GM12874 (cell line): ENCODE data around the gene EPAS1.

Source experiments
- TF ChIP-seq, protein P1 (sequence below): IDR thresholded peaks from 2 replicates; pipeline ENCODE4 v1.5.1; 2011; ENCODE audit warnings: low read depth, mild to moderate bottlenecking, control low read depth, low read length, moderate library complexity; ENCODE audit not compliant: insufficient read depth

The EPAS1 gene

DNA sequence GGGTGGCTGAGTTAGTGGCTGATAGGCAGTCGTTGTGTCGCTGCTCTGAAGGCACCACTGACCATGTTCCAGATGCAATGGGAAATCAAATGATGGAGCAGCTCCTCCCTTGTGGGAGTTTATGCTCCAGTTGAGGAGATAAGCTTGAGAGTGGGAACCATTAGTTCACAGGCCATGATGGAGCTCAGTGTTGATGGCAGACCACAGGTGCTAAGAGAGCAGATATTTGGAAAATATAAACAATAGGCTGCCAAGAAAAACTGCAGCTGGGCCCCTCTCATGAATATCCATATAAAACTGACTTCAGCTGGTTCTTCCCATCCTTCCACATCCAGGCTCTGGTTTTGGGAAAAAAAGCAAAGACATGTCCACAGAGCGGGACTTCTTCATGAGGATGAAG lies 63.1 kb downstream of the EPAS1 start:
- TF ChIP-seq, protein P1, sequence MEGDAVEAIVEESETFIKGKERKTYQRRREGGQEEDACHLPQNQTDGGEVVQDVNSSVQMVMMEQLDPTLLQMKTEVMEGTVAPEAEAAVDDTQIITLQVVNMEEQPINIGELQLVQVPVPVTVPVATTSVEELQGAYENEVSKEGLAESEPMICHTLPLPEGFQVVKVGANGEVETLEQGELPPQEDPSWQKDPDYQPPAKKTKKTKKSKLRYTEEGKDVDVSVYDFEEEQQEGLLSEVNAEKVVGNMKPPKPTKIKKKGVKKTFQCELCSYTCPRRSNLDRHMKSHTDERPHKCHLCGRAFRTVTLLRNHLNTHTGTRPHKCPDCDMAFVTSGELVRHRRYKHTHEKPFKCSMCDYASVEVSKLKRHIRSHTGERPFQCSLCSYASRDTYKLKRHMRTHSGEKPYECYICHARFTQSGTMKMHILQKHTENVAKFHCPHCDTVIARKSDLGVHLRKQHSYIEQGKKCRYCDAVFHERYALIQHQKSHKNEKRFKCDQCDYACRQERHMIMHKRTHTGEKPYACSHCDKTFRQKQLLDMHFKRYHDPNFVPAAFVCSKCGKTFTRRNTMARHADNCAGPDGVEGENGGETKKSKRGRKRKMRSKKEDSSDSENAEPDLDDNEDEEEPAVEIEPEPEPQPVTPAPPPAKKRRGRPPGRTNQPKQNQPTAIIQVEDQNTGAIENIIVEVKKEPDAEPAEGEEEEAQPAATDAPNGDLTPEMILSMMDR: no peak

DNA sequence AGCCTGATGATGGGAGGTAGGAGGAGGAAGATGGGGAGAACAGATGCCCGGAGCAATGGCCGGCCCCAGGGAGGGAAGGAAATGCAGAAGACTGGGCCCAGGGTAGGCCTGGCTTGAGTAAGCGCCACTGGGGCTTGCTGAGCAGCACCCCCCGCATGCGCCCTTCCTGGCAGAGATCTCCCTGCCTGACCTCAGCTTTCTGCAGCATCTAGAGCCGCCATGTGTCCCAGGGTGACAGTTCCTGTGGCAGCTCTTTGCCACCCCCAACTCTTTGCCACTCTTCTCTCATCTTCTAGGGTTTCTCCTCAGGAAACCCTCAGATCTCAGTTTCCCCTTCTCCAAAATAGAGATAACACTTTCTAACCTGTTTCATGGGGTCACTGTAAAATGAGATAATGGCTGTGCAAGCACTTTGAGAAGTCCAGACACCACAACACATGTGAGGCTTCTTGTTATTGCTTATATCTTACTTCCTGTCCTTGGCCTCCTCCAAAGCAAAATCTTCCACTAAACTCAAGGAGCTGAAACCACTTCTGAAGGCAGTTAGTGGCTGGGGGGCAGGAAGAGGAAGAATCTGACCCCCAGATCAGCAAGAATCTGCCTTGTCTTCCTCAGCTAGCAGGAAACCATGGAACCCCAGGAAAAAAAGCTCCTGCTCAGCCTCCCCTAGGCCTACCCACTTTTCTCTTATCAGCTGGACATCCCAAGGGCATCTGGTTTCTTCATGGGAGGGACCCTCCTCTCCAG lies 64.9 kb downstream of the EPAS1 start:
- TF ChIP-seq, protein P1: no peak

DNA sequence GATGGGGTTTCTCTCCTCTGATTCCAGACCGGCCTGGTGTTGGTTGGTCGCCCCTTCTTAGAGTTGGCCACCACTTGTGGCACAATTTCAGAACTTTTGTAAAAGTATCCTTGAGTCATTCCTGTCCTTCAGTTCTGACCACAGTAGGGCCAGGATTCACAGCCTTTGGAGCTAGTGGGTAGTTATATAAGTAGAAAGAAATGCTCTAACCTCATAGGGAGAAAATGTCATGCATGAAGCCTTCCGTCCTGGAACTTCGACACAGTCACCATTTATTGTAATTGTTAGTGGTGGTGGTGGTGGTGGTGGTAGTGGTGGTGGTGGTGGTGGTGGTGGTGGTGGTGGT lies 65.4 kb downstream of the EPAS1 start:
- TF ChIP-seq, protein P1: no peak

DNA sequence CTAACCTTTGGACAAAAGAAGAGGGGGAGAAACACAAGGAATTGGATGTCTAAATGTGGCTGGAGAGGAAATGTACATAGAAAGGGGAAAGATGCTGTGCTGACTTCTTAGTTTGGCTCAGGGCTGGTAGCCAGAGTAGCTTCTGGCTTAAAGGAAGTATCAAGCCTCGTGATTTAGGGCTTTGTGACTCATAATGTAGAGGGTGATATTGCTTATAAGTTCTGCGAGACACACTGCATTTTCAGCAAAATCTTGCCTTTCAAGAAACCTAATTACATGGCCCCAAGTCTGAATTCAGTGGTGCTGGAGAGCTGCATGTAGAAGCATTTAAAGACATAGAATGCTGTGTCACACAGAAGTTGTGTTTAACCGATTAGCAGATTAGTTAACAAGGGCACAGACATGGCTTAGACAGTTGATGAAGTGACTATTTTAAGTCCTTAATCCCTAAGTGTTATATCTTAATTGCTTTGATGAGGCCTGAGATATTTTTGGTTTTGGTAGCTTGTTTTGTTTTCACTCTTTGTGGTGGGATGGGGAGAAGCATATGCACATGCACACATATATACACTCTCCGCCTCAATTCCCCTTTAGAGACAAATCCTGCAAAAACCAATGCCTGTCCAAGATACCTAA lies 66.4 kb downstream of the EPAS1 start:
- TF ChIP-seq, protein P1: no peak

DNA sequence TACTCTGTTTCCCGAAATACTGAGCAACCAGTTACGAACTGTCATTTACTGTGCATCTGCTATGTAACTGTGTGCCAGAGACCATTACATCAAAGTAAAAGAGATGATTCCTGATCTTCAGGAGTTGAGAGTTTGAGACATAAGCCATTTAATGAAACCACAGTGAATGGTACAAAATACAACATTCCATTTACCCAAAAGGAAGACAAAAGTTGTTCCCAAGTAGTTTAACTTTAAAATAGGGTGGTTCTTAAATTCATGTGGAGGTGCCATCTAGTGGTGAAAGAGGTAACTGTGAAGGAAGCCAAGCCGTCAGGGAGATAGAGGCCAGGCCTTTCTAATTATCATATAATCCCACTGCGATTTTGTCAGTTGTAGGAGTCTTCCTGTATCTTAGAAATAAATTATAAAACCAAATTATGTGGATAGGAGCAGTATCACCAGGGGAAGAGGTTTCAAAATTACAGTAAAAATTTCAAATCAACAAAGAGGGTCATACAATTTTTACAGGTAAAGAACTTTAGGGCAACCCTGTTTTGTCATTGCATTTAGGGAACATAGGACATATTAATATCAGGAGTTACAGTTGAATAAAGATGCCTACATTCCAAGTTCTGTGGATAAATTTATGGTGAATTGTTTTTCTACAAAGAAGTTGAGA lies 67.7 kb downstream of the EPAS1 start:
- TF ChIP-seq, protein P1: peak; percentile 60; the same call in 1 of the 2 replicates

DNA sequence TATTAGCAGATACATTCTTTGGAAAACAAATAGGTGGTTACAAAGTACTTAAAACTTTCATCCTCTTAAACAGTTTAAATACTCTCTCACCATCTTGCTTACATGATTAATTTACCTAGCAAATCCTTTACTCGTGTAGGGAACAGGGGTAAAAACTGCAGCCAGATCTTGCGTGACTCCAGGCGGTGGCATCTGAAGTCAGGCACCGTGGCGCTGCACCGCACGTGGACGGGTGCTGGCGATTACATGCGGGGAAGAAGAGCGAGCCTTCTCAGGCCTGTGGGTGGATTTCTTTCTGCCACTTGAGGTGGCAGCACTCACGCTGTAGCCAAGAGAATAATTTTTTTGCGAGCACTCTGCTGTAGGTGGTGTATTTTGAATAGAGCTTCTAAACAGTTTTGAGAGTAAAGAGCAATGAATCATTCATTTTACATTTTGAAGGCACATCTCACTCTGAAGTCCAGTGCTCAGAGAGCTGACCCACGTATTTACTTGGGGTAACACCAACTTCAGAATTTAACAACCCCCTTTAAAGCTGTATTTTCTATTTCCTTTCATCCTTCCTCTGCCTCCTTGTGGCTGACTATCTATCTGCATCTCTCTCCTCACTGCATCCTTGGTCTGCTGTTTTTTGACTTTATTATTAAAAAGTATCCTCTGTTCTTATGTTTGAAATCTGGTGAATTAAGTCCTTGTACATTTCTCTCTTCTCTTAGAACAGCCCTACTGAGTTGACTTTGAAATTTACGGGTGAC lies 68.9 kb downstream of the EPAS1 start:
- TF ChIP-seq, protein P1: peak; percentile 16; the same call in 1 of the 2 replicates

DNA sequence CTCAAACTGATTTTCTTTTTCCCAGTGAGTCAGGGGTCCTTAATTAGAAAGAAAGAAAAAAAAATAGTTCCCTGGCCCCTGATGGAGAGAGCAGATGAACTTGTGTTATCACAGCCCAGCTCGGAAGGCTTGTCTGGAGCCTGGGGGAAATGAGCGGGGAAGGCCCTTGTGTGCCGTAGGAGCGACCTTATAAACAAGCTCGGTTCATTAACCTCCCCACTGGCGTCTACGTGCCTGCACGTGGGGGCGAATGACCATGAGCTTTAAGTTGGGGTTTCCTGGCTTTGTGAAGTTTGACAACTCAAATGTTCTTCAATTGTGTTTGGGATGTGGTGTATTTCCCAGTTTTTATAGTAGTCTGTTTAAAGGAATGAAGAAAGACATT lies 69.5 kb downstream of the EPAS1 start:
- TF ChIP-seq, protein P1: no peak
